ENCODE data around the gene PRKCA.

PRKCA gene

GRCh38 chr17:66273586-66273848 lies 28.9 kb upstream of the PRKCA start:
- no peak for DNase-seq (ENCODE audit: low read depth)
- no peak overlapping the region for H3K4me3 ChIP-seq (ENCODE audit: low read depth, low read length)
- TF ChIP-seq POLR2A (IDR thresholded peaks at IDR 0.05; ENCODE audit: extremely low read depth, insufficient read length) (no peak), CTCF (IDR thresholded peaks at IDR 0.05; ENCODE audit: low read depth, low read length) (no peak), MAX (IDR thresholded peaks at IDR 0.05; ENCODE audit: low read depth, low read length) (no peak), MYC (IDR thresholded peaks at IDR 0.05; ENCODE audit: low read depth, low read length) (no peak)

- DNase-seq (ENCODE audit: low read depth) = peak; percentile 61
- H3K4me3 ChIP-seq (ENCODE audit: low read depth, low read length) = no peak overlapping the region
- TF ChIP-seq MAX (IDR thresholded peaks at IDR 0.05; ENCODE audit: low read depth, low read length) = no peak
- TF ChIP-seq CTCF (IDR thresholded peaks at IDR 0.05; ENCODE audit: low read depth, low read length) = no peak
- TF ChIP-seq POLR2A (IDR thresholded peaks at IDR 0.05; ENCODE audit: extremely low read depth, insufficient read length) = no peak
- TF ChIP-seq MYC (IDR thresholded peaks at IDR 0.05; ENCODE audit: low read depth, low read length) = no peak
These were observed 26.8 kb upstream of the PRKCA start for GRCh38 chr17:66275651-66276050.

DNA sequence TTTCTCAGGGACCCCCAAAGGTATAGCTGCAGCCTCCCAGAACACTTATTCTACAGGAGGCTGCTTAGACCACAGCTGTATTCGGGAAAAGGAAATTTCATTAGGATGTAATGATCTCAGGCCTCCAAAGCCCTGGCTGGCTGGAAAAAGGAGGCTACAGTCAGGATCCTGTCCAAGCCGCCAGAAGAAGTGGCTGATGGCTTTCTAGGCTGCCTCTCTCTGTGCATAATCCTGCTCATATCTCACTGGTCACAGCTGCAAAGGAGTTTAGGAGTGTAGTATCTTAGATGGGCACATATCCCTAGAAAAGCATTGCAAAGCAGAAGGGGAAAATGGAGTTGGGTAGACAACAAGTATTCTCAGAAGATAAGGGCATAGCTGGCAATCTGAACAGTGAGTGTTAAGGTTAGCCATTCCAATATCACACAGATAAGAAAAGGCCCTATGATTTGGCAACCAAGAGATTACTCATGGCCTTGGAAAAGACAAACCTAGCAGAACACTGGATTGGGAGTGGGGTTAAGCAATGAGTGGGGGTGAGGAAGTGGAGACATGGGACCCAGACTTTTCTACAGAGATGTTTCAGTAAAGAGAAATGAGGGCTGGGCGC lies 26.0 kb upstream of the PRKCA start:
- no peak overlapping the region for H3K4me3 ChIP-seq (ENCODE audit: low read depth, low read length)
- TF ChIP-seq POLR2A (IDR thresholded peaks at IDR 0.05; ENCODE audit: extremely low read depth, insufficient read length) = no peak
- no peak for TF ChIP-seq MYC (IDR thresholded peaks at IDR 0.05; ENCODE audit: low read depth, low read length)
- TF ChIP-seq MAX (IDR thresholded peaks at IDR 0.05; ENCODE audit: low read depth, low read length) = no peak
- no peak for TF ChIP-seq CTCF (IDR thresholded peaks at IDR 0.05; ENCODE audit: low read depth, low read length)
- no peak for DNase-seq (ENCODE audit: low read depth)

DNA sequence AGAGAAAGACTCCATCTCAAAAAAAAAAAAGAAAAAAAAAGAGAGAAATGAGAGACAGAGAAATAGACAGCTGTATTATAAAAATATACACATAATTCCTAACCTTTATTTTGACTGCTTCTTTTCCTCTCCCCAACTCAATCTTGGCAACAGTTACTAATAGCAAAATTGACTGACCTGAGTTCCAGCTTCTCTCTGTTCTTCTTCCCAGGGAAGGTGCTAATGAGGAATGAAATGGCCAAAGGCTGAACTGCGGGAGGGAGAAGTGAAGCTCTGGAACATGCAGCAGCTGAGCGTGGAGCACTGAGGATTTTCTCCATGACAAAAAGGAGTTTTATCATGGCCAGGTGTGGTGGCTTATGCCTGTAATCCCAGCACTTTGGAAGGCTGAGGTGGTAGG lies 25.2 kb upstream of the PRKCA start:
- DNase-seq (ENCODE audit: low read depth) = no peak
- no peak overlapping the region for H3K4me3 ChIP-seq (ENCODE audit: low read depth, low read length)
- TF ChIP-seq CTCF (IDR thresholded peaks at IDR 0.05; ENCODE audit: low read depth, low read length) (no peak), MYC (IDR thresholded peaks at IDR 0.05; ENCODE audit: low read depth, low read length) (no peak), POLR2A (IDR thresholded peaks at IDR 0.05; ENCODE audit: extremely low read depth, insufficient read length) (no peak), MAX (IDR thresholded peaks at IDR 0.05; ENCODE audit: low read depth, low read length) (no peak)

GRCh38 chr17:66281661-66282369 lies 20.6 kb upstream of the PRKCA start:
- no peak overlapping the region for H3K4me3 ChIP-seq (ENCODE audit: low read depth, low read length)
- no peak for TF ChIP-seq MYC (IDR thresholded peaks at IDR 0.05; ENCODE audit: low read depth, low read length)
- TF ChIP-seq CTCF (IDR thresholded peaks at IDR 0.05; ENCODE audit: low read depth, low read length) = no peak
- no peak for TF ChIP-seq POLR2A (IDR thresholded peaks at IDR 0.05; ENCODE audit: extremely low read depth, insufficient read length)
- TF ChIP-seq MAX (IDR thresholded peaks at IDR 0.05; ENCODE audit: low read depth, low read length) = no peak
- DNase-seq (ENCODE audit: low read depth) = no peak

Measured in NB4 (cell line).